ENCODE data around the gene WDR45.

WDR45 gene

DNA sequence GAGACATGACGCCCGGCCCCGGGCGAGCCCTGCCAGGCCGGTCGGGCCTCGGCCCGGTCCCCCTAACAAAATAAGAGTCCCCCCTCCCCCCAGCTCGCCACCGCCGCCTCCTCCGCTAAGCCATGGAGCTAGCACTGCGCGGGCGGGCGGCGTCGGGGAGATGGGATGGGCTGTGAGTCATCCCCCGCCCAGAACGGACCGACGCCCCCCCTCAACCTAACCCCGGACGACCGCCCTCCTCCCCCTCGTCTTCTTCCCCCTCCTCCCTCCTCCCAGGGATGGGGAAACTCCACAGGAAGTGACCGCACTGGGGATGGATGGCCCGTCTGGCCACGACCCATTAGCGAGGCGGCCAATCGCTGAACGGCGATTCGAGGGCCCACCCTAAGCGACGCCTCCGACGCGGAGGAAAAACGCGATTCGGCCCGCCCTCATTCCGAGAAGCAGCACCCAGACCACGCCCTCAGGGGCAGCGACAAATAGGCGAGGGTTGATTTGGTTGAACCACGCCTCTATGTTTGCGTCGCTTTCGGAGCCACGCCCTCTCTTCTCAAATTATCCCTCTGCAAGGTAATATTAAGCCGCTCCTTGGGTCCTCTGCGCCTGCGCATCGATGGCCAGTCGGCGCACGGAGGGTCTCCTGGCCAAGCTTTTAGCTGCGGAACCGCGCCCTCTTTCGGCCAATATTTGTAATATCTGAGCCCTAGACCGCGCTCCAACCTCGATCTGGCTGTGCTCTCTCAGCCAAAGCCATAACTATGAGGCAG is 36.3 kb downstream of the WDR45 start, which contains the start of gene TFE3:
TSS of gene TFE3 (minus strand) at position 138 of the 767 bp plus-strand sequence. CDS start at position 7, 131 bp downstream.
- DNase-seq (ENCODE audit: low read depth in 2 of 2): peak; percentile 84 to 89

DNA sequence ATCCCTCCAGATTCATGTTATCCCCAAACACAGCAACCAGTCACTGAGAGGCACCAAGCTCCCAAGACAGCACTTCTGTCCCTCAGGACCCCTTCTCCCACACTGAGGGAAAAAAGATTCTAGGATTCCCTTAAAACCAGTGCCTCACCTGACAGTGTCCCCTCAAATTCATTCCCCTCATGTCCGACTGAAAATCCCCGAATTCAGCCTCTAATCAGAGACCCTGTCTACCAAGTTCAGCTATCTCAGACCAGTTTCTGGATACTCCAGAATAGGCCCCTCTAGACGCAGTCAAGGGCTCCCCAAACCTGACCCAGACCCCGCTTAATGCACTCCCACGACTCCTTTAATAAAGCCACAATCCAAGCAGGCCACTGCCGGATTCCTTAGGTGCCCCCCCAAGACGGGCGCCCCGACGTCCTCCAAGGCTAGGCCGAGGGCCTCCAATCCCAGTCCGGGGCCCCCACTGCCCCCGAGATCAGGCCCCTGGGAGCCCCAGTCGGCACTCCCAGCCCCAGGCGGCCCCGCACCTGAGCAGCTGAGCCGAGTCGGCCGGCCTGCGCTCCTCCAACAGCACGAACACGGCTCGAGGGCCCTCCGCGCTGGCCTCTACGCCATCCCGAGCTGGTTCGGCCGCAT is 37.0 kb downstream of the WDR45 start:
- peak in 1 of 2 donors; percentile 5 for DNase-seq (ENCODE audit: low read depth in 2 of 2)

DNA sequence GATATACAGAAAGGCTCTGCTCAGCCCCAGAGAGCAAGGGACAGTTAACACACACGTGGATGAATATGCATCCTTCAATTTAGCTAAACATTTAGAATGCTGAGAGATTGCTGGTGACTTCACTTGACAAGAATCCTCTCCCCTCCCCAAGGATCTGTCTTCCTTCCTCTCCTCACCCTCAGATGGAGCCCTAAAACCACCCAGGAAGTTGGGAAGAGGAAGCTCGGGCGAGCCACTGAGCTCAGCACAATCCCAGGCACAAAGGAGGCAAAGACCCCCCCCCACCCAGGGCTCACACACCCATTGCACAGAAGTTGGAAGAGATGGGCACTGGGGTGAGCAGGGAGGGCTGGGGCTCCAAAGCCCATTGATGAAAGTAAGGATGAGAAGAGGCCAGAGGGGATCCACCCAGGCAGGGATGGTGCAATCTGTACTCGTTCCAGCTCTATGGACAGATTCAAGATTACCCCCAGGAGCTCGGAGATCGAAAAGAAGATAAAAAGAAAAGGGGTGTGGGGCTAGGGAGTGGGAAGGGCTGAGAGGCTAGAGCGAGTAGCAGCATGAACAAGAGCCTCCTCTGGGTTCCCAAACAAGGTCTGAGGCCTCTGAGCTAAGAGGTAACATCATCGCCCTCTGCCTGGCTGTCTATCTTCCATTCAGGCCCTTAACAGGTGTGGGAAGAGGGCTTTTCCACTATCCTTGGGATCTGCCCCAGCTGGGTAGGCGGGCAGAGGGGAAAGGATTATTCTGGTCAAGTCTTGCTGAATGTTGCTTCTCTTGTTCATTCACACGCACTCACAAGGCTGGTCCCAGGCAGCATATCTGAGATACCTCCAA is 37.7 kb downstream of the WDR45 start:
- no peak for DNase-seq (ENCODE audit: low read depth in 2 of 2)

DNA sequence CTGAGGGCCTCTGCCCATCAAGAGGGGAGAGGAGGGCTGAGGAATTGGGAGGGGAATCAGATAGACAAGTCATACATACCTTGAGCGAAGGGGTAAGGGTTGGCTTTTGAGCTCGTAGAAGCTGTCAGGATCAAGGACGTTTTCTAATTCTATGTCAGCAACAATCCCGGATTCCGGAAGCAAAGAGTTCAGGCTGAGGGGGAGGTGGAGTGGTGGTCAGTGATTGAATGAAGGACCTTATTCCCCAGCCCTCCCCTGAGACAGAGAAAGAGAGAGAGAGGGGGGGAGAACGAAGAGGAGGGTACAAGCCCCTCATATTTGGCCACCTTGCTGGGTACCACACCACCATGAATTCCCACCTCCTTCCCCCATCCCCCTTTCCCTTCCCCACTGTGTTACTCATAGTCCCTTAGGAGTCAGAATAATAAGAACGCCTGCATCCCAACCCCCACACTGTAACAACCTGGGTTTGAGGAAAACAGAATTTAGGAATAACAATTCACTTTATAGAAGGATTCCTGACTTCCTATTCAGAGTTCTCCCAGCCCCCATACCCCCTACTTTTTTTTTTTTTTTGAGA is 39.2 kb downstream of the WDR45 start:
- no peak for DNase-seq (ENCODE audit: low read depth in 2 of 2)

DNA sequence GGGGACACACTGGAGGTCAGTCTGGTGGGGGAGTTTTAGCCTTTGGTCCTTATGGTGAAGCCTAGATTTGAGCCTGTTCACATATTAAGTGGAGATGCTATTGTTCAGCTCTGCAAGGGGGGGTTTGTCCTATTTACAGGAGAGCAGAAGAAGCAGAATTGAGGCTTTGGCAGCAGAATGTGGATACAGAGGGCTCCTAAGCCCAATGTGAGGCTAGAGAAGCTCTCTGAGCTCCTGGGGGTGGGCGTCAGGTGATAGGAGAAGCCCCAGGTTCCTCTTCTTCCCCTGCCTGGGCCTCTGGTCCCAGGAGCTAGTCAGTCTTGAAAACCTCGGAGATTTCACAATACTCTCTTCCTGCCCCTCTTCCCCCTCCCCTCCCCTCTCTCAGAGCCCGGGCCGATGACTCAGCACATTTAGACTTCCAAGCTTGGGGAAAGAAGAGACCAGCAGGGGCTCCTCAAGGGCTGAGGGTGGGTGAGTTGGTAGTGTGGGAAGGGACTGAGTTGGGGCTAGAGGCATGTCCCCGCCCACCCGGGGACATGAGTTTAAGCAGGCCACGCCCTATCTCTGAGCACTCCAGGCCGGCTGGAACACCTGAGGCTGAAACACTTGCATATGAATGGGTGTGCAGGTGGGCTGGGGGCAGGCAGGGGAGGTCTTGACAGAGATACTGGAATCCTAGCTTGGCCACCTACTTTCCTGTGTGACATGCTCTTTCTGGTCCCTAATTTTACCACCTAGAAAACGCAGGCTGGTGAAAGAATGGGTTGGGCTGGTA is 39.9 kb downstream of the WDR45 start:
- peak in 1 of 2 donors; percentile 4 for DNase-seq (ENCODE audit: low read depth in 2 of 2)

DNA sequence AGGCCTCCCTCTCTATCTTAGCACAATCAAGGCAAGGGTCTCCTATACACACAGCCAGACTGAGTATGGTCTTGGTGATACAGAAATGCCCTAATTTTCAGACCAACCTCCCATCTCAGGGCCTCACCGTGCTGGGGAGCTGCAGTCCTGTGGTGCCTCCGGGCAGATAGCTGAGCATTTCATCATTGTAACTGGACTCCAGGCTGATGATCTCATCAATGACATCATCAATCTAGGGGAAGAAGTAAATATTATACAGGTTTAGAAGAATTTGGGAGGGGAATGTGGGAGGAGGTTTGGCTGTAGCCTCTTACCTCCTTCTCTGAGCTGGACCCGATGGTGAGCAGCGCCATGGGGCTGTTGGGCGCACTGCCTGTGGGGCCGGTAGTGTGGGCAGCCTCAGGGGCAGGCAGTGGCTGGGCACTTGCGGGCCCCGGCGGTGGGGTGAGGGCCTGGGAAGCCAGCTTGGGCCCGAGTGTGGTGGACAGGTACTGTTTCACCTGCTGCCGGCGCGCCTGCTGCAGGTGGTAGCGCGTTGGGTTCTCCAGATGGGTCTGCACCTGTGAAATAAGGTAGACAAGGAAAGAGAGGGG is 41.7 kb downstream of the WDR45 start:
- DNase-seq (ENCODE audit: low read depth in 2 of 2): no peak

DNA sequence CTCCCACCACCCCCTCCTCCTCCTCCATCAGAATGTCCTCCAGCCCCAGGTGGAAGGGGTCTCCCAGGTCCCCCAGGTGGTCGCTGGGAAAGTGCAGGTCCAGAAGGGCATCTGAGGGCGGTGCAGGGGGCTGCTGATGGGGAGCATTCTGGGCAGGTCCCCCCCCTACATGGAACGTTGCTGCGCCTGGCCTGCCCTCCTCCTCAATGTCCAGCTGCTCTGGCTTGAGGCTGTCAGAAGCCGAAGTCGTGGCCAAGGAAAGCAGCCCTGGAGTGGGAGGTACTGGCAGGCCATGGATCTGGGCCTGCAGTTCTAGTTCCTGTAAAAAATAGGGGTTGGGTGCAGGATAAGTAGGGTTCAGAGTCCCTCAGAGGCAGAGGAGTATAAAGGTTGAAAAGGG is 49.4 kb downstream of the WDR45 start:
- DNase-seq (ENCODE audit: low read depth in 2 of 2): no peak

GRCh38 chrX:49029876-49030275 is 49.8 kb downstream of the WDR45 start:
- no peak for DNase-seq (ENCODE audit: low read depth in 2 of 2)

All from stimulated activated CD8-positive, alpha-beta memory T cell treated with anti-CD3 and anti-CD28 coated beads, Interleukin-2, amount 100 ng/mL, for 1 hour (primary cell).